Adrenal gland (tissue), 12 donors: ENCODE data around the gene PPM1M. TPM values are rescaled to one million over a fixed set of nuclear protein-coding genes. Genes with fewer than 3 reads are reported as not detected.

Experiments used
- DNase-seq, 7 donors: peaks; one replicate each; pipeline ENCODE4 v3.0.0-alpha.2; 2019 to 2020
- H3K27ac ChIP-seq, 5 donors: fragments of 200-600 bp; sonication (generic) in 4 of 5; 1 replicate in 3 of 5; 2 replicates in 2 of 5; pipeline versions ENCODE4 v1.5.1 to v1.8.0; 2016 to 2020; ENCODE audit warnings: mild to moderate bottlenecking in 1 of 5
- H3K27me3 ChIP-seq: fragments of 200-600 bp; 2 replicates; pipeline ENCODE4 v1.8.0; 2021
- H3K36me3 ChIP-seq, 2 donors: fragments of 200-600 bp; replicated peaks in 1 of 2; 1 replicate in 1 of 2; 2 replicates in 1 of 2; pipeline versions ENCODE4 v1.5.1 to v1.8.0; 2018 to 2022
- H3K4me1 ChIP-seq, 2 donors: fragments of 200-600 bp; replicated peaks in 1 of 2; 1 replicate in 1 of 2; 2 replicates in 1 of 2; pipeline versions ENCODE4 v1.5.1 to v1.8.0; 2018 to 2021
- H3K4me3 ChIP-seq, 4 donors: fragments of 200-600 bp; sonication (generic) in 3 of 4; one replicate each; pipeline ENCODE4 v1.5.1; 2016 to 2018
- H3K9me3 ChIP-seq, 3 donors: fragments of 200-600 bp; sonication (generic) in 1 of 3; replicated peaks in 1 of 3; 1 replicate in 2 of 3; 2 replicates in 1 of 3; pipeline versions ENCODE4 v1.5.1 to v1.8.0; 2016 to 2021
- POLR2A ChIP-seq, 2 donors: fragments of 450-650 bp; IDR thresholded peaks; one replicate each; pipeline ENCODE4 v1.6.1; 2017; ENCODE audit warnings: antibody characterized with exemption in 2 of 2, mild to moderate bottlenecking in 2 of 2, moderate library complexity in 1 of 2
- WGBS, 4 donors: extraction: QIAGEN DNeasy Blood & Tissue Kit in 2 of 4; methylation state at CpG; one replicate each; pipeline versions ENCODE4 v1.1.5 to v1.1.7; 2013 to 2017; 5-methylcytosine and 5-hydroxymethylcytosine counted together
- intact Hi-C, 2 donors: fragments of 100-400 bp; cut with DNase I; formaldehyde crosslinking; loops; one replicate each; pipeline versions ENCODE4 v1.14.1 to v1.15.0; 2022 to 2023
- polyA plus RNA-seq, 3 donors: library from polyadenylated mRNA; stranded (reverse); fragments of 200-250 nt in 2 of 3; fragments of 350-450 nt in 1 of 3; fragmentation: Illumina TruSeq in 1 of 3; extraction: RNeasy Lipid Tissue Mini Kit (QIAGEN cat#74804) in 1 of 3; gene quantifications; one replicate each; pipeline ENCODE4 v1.2.3, GENCODE V29; 2013 to 2014
- total RNA-seq, 9 donors: library from RNA; depleted of rRNA in 4 of 9; stranded (reverse); fragments of >200 nt in 4 of 9; fragments of 120-200 nt in 1 of 9; fragmentation: NEBNext Ultra II Directional in 1 of 9; extraction: Animal tissue kit (Norgen Biotek cat#: 25700) in 1 of 9; gene quantifications; one replicate each; pipeline versions ENCODE4 v1.1.0 to v1.2.4, GENCODE V29; 2013 to 2023
- TF ChIP-seq, protein P1 (sequence below), 6 experiments: fragments of 450-650 bp in 4 of 6; fragments of 200-600 bp in 2 of 6; sonication (generic) in 1 of 6; IDR thresholded peaks; 1 replicate in 5 of 6; 2 replicates in 1 of 6; pipeline versions ENCODE4 v1.5.1 to v1.8.0; 2016 to 2021; ENCODE audit warnings: antibody characterized with exemption in 6 of 6, mild to moderate bottlenecking in 2 of 6, moderate library complexity in 1 of 6
- donor health status: healthy with polysubstance abuse.
- donor health status: Bipolar disorder and iron deficiency.
- donor health status: DM: yes; HTN: yes; CAD: no.
- donor health status: DM: no; HTN: no; CAD: no.
- donor health status: DM: no; HTN: no; CAD: no.
- donor health status: DM: yes; HTN: yes; CAD: no.

The PPM1M gene
- total and polyA plus RNA-seq, 12 donors: 3.2 to 29.8 (median 21.7) TPM

DNA sequence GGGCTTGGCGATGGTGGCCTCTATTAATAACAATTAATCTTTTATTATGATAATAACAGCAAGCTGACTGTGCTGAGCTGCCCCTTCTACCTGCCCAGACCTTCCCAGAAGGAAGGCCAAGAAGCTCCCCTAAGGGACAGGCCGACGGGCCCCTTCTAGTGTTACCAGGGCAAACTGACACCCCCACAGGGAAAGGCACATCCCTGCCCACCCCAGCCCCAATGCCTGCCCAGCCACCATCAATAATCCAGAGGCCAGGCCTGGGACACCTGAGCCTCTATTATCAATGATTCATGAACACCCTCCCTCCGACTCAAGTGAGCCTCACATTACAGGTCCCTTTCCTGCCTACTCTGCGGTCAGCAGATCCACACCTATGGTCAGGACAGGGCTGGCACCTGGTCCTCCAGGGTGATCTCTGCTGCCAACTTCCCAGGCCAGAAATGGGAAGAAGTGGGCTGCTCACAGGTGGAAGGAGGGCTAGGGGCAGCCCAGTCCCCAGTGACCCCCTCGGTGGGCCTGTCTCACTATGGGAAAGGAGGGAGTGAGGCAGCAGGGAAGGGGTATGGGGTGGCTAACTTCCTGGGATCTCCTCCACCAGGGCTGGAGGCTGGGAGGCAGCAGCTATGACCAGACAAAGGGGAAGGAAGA, 8.4 kb upstream of the PPM1M start:
- no peak for DNase-seq
- Histone ChIP-seq H3K27me3 (no peaks in the 10 kb centered on the region), H3K4me1 (peaks cover 42 to 46% of the 10 kb centered on the region in 2 donors), H3K4me3 (peak overlapping the region in 1 of 4 donors; percentile 29), H3K27ac (peak overlapping the region; percentile 53 to 96 (median 88)), H3K36me3 (peaks cover 0 to 20% of the 10 kb centered on the region in 2 donors), H3K9me3 (no peaks in the 10 kb centered on the region)
- intact Hi-C loops: no loop called here
- WGBS, 4 donors: 54 to 71% (median 56%) methylated on average over 5 to 6 of the region's 6 CpGs
- TF ChIP-seq, protein P1, sequence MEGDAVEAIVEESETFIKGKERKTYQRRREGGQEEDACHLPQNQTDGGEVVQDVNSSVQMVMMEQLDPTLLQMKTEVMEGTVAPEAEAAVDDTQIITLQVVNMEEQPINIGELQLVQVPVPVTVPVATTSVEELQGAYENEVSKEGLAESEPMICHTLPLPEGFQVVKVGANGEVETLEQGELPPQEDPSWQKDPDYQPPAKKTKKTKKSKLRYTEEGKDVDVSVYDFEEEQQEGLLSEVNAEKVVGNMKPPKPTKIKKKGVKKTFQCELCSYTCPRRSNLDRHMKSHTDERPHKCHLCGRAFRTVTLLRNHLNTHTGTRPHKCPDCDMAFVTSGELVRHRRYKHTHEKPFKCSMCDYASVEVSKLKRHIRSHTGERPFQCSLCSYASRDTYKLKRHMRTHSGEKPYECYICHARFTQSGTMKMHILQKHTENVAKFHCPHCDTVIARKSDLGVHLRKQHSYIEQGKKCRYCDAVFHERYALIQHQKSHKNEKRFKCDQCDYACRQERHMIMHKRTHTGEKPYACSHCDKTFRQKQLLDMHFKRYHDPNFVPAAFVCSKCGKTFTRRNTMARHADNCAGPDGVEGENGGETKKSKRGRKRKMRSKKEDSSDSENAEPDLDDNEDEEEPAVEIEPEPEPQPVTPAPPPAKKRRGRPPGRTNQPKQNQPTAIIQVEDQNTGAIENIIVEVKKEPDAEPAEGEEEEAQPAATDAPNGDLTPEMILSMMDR (IDR thresholded peaks at IDR 0.05): no peak
- TF ChIP-seq POLR2A (IDR thresholded peaks at IDR 0.05): peak in 1 of 2 donors; percentile 44

GRCh38 chr3:52237657-52238172, 7.8 kb upstream of the PPM1M start:
- no peak for TF ChIP-seq POLR2A (IDR thresholded peaks at IDR 0.05)
- TF ChIP-seq, protein P1 (IDR thresholded peaks at IDR 0.05): peak in 1 of 6 experiments; percentile 32
- Histone ChIP-seq H3K4me1 (peaks cover 42 to 46% of the 10 kb centered on the region in 2 donors), H3K9me3 (no peaks in the 10 kb centered on the region), H3K27ac (peak overlapping the region; percentile 53 to 96 (median 88)), H3K27me3 (no peaks in the 10 kb centered on the region), H3K4me3 (peak overlapping the region in 1 of 4 donors; percentile 92), H3K36me3 (peaks cover 0 to 15% of the 10 kb centered on the region in 2 donors)
- DNase-seq: peak; percentile 85 to 96 (median 94)
- intact Hi-C loops: no loop called here
- WGBS, 4 donors: 8 to 13% (median 10%) methylated on average over 2 to 8 of the region's 8 CpGs

- WGBS, 4 donors: 6 to 11% (median 8%) methylated on average over 11 of the region's 11 CpGs
- TF ChIP-seq, protein P1 (IDR thresholded peaks at IDR 0.05): no peak
- no peak for TF ChIP-seq POLR2A (IDR thresholded peaks at IDR 0.05)
- H3K9me3 ChIP-seq: no peaks in the 10 kb centered on the region
- no peaks in the 10 kb centered on the region for H3K27me3 ChIP-seq
- H3K4me3 ChIP-seq: peak overlapping the region; percentile 52 to 93 (median 78)
- intact Hi-C loops: no loop called here
- peaks cover 42 to 46% of the 10 kb centered on the region in 2 donors for H3K4me1 ChIP-seq
- H3K27ac ChIP-seq: peak overlapping the region; percentile 53 to 96 (median 88)
- peak in 3 of 7 donors; percentile 53 to 69 (median 55) for DNase-seq
- H3K36me3 ChIP-seq: peaks cover 0 to 12% of the 10 kb centered on the region in 2 donors
These were observed 7.3 kb upstream of the PPM1M start for GRCh38 chr3:52238193-52238760.
